ENCODE measurements around the gene LNX1. TPM values are rescaled to one million over a fixed set of nuclear protein-coding genes. Genes with fewer than 3 reads are reported as not detected.

Gene LNX1
- total and polyA plus RNA-seq, 9 donors = 0.35 to 4.4 (median 1.5) TPM

- TF ChIP-seq EP300 (IDR thresholded peaks at IDR 0.05) (no peak), POLR2A (IDR thresholded peaks at IDR 0.05) (no peak), CTCF (IDR thresholded peaks at IDR 0.05) (no peak)
- no peaks in the 10 kb centered on the region for H3K9me3 ChIP-seq
- DNase-seq = no peak
- H3K4me3 ChIP-seq = no peak overlapping the region
- no peaks in the 10 kb centered on the region for H3K36me3 ChIP-seq
- H3K27me3 ChIP-seq = no peaks in the 10 kb centered on the region
- WGBS, 3 donors = 83 to 90% (median 87%) methylated on average over 2 of the region's 2 CpGs
- intact Hi-C loops (cut with DNase I) = no loop called here
- H3K4me1 ChIP-seq (ENCODE audit: insufficient read depth) = peaks cover 6% of the 10 kb centered on the region
- H3K27ac ChIP-seq = no peak overlapping the region
These were observed 18.7 kb downstream of the LNX1 start for GRCh38 chr4:53572600-53572994.

GRCh38 chr4:53571936-53572599 is 19.2 kb downstream of the LNX1 start:
- Histone ChIP-seq H3K4me3 (no peak overlapping the region), H3K27ac (no peak overlapping the region), H3K4me1 (ENCODE audit: insufficient read depth) (peaks cover 4% of the 10 kb centered on the region), H3K36me3 (no peaks in the 10 kb centered on the region), H3K27me3 (no peaks in the 10 kb centered on the region), H3K9me3 (no peaks in the 10 kb centered on the region)
- DNase-seq = no peak
- no peak for TF ChIP-seq CTCF (IDR thresholded peaks at IDR 0.05)
- no peak for TF ChIP-seq EP300 (IDR thresholded peaks at IDR 0.05)
- TF ChIP-seq POLR2A (IDR thresholded peaks at IDR 0.05) = no peak
- intact Hi-C loops (cut with DNase I) = no loop called here
- 80 to 84% (median 84%) methylated on average over 5 of the region's 5 CpGs for WGBS, 3 donors

GRCh38 chr4:53563824-53564223 is 27.5 kb downstream of the LNX1 start:
- no peaks in the 10 kb centered on the region for H3K36me3 ChIP-seq
- no peaks in the 10 kb centered on the region for H3K4me1 ChIP-seq (ENCODE audit: insufficient read depth)
- no peak for DNase-seq
- no peaks in the 10 kb centered on the region for H3K27me3 ChIP-seq
- H3K27ac ChIP-seq = no peak overlapping the region
- H3K4me3 ChIP-seq = no peak overlapping the region
- TF ChIP-seq EP300 (IDR thresholded peaks at IDR 0.05) = no peak
- TF ChIP-seq CTCF (IDR thresholded peaks at IDR 0.05) = no peak
- no peak for TF ChIP-seq POLR2A (IDR thresholded peaks at IDR 0.05)
- 81 to 89% (median 83%) methylated on average over 4 of the region's 4 CpGs for WGBS, 3 donors
- intact Hi-C loops (cut with DNase I) = no loop called here
- no peaks in the 10 kb centered on the region for H3K9me3 ChIP-seq

- no peaks in the 10 kb centered on the region for H3K27me3 ChIP-seq
- no peak overlapping the region for H3K27ac ChIP-seq
- no peak overlapping the region for H3K4me3 ChIP-seq
- DNase-seq = no peak
- H3K36me3 ChIP-seq = no peaks in the 10 kb centered on the region
- H3K9me3 ChIP-seq = no peaks in the 10 kb centered on the region
- intact Hi-C loops (cut with DNase I) = no loop called here
- no peaks in the 10 kb centered on the region for H3K4me1 ChIP-seq (ENCODE audit: insufficient read depth)
- WGBS, 3 donors = 29 to 53% (median 36%) methylated on average over 2 of the region's 2 CpGs
- no peak for TF ChIP-seq POLR2A (IDR thresholded peaks at IDR 0.05)
- no peak for TF ChIP-seq CTCF (IDR thresholded peaks at IDR 0.05)
- no peak for TF ChIP-seq EP300 (IDR thresholded peaks at IDR 0.05)
These were observed 28.9 kb downstream of the LNX1 start for GRCh38 chr4:53562409-53562808.
